HL-60 (cell line): Measurements from ENCODE around the gene TCF19.
"Not testable (repeated sequence)": the region's sequence is repeated elsewhere in the genome, so short reads cannot be mapped to it uniquely, and the experiment has no call there.

Experiments used
- DNase-seq, 2 experiments: peaks; one replicate each; pipeline ENCODE4 v3.0.0-alpha.2; 2010 to 2020; ENCODE audit warnings: low read depth in 1 of 2, low spot score in 1 of 2
- H3K27ac ChIP-seq: fragments of 250-450 bp; sonication (Bioruptor Pico); replicated peaks from 2 replicates; pipeline ENCODE4 v1.5.1; 2020; ENCODE audit warnings: mild to moderate bottlenecking, moderate library complexity
- H3K27me3 ChIP-seq: fragments of 250-450 bp; sonication (Bioruptor Pico); 2 replicates; pipeline ENCODE4 v1.5.1; 2021; ENCODE audit warnings: mild to moderate bottlenecking, moderate library complexity; ENCODE audit not compliant: insufficient read depth, poor library complexity, severe bottlenecking
- H3K4me3 ChIP-seq: replicated peaks from 2 replicates; pipeline ENCODE4 v1.5.1; 2011; ENCODE audit warnings: mild to moderate bottlenecking, control low read depth, low read length; ENCODE audit not compliant: insufficient read depth
- GABPA ChIP-seq: IDR thresholded peaks from 2 replicates; pipeline ENCODE4 v1.6.1; 2012; ENCODE audit warnings: low read depth
- POLR2AphosphoS5 ChIP-seq: IDR thresholded peaks from 2 replicates; pipeline ENCODE4 v1.6.1; 2012; ENCODE audit warnings: low read depth
- SPI1 ChIP-seq: IDR thresholded peaks from 2 replicates; pipeline ENCODE4 v1.6.1; 2012; ENCODE audit warnings: low read depth, mild to moderate bottlenecking, borderline replicate concordance
- TF ChIP-seq, protein P1 (sequence below): IDR thresholded peaks from 2 replicates; pipeline ENCODE4 v1.6.1; 2012; ENCODE audit warnings: low read depth; ENCODE audit not compliant: insufficient replicate concordance
- TF ChIP-seq, protein P2 (sequence below): IDR thresholded peaks from one replicate; pipeline ENCODE4 v1.5.1; 2011; ENCODE audit warnings: low read length, control low read depth, inconsistent platforms; ENCODE audit not compliant: insufficient read depth

Gene TCF19

DNA sequence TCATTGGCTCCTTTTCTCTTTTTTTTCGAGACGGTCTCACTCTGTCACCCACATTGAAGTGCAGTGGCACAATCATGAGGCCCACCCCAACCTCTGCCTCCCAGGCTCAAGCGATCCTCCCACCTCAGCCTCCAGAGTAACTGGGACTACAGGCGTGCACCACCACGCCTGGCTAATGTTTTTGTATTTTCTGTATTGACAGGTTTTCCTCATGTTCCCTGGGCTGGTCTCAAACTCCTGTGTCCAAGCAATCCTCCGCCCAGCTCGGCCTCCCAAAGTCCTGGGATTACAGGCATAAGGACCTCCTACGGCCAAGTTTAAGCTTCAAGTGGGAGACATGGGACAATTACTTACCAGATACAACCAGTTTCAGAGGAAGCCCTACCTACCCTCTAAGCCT, 21.5 kb downstream of the TCF19 start:
- Histone ChIP-seq H3K4me3 (no peak overlapping the region), H3K27me3 (no peaks in the 10 kb centered on the region), H3K27ac (no peak overlapping the region)
- DNase-seq, result no peak
- TF ChIP-seq SPI1 (no peak), GABPA (no peak), POLR2AphosphoS5 (no peak)
- TF ChIP-seq, protein P1, sequence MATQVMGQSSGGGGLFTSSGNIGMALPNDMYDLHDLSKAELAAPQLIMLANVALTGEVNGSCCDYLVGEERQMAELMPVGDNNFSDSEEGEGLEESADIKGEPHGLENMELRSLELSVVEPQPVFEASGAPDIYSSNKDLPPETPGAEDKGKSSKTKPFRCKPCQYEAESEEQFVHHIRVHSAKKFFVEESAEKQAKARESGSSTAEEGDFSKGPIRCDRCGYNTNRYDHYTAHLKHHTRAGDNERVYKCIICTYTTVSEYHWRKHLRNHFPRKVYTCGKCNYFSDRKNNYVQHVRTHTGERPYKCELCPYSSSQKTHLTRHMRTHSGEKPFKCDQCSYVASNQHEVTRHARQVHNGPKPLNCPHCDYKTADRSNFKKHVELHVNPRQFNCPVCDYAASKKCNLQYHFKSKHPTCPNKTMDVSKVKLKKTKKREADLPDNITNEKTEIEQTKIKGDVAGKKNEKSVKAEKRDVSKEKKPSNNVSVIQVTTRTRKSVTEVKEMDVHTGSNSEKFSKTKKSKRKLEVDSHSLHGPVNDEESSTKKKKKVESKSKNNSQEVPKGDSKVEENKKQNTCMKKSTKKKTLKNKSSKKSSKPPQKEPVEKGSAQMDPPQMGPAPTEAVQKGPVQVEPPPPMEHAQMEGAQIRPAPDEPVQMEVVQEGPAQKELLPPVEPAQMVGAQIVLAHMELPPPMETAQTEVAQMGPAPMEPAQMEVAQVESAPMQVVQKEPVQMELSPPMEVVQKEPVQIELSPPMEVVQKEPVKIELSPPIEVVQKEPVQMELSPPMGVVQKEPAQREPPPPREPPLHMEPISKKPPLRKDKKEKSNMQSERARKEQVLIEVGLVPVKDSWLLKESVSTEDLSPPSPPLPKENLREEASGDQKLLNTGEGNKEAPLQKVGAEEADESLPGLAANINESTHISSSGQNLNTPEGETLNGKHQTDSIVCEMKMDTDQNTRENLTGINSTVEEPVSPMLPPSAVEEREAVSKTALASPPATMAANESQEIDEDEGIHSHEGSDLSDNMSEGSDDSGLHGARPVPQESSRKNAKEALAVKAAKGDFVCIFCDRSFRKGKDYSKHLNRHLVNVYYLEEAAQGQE, result no peak
- TF ChIP-seq, protein P2, sequence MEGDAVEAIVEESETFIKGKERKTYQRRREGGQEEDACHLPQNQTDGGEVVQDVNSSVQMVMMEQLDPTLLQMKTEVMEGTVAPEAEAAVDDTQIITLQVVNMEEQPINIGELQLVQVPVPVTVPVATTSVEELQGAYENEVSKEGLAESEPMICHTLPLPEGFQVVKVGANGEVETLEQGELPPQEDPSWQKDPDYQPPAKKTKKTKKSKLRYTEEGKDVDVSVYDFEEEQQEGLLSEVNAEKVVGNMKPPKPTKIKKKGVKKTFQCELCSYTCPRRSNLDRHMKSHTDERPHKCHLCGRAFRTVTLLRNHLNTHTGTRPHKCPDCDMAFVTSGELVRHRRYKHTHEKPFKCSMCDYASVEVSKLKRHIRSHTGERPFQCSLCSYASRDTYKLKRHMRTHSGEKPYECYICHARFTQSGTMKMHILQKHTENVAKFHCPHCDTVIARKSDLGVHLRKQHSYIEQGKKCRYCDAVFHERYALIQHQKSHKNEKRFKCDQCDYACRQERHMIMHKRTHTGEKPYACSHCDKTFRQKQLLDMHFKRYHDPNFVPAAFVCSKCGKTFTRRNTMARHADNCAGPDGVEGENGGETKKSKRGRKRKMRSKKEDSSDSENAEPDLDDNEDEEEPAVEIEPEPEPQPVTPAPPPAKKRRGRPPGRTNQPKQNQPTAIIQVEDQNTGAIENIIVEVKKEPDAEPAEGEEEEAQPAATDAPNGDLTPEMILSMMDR, result no peak

DNA sequence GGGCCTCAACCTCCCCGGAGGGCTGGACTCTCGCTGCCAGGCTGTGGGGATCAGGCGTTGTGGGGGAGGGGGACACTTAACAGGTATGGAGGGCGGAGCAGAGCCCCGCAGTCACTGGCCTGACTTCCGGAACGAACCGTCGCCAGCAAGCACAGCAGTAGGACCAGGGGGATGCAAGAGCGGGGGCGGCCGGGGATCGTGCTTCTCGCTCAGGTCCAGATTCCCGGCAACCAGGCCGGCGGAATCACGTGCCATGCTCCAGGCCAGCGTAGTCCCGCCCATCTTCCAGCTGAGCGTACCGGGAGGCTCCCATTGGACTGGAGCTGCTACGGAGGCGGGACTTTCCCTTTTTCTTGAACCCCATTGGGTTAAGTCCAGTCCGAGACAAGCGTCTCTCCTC, 22.1 kb downstream of the TCF19 start:
- TF ChIP-seq, protein P2, result no peak
- TF ChIP-seq SPI1 (no peak), POLR2AphosphoS5 (no peak), GABPA (no peak)
- TF ChIP-seq, protein P1, result no peak
- H3K27me3 ChIP-seq, result no peaks in the 10 kb centered on the region
- no peak for DNase-seq
- no peak overlapping the region for H3K4me3 ChIP-seq
- no peak overlapping the region for H3K27ac ChIP-seq

DNA sequence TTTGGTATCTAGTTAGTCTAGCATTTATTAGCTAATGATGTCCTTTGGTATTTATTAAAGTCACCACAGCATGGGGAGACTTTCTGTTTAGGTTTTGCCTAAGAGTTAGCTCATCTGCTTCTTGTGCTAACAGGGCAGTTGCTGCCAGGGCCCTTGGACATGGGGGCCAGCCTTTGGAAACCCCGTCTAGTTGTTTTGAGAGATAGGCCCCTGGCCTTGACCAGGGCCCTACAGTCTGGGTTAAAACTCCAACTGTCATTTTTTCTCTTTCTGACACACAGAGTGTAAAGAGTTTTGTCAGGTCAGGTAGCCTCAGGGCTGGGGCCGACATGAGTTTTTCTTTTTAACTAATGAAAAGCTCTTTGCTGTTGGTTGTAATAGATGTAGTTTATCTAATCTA, 24.9 kb downstream of the TCF19 start:
- H3K27me3 ChIP-seq, DNase-seq, H3K4me3 ChIP-seq, H3K27ac ChIP-seq: not testable (repeated sequence)

DNA sequence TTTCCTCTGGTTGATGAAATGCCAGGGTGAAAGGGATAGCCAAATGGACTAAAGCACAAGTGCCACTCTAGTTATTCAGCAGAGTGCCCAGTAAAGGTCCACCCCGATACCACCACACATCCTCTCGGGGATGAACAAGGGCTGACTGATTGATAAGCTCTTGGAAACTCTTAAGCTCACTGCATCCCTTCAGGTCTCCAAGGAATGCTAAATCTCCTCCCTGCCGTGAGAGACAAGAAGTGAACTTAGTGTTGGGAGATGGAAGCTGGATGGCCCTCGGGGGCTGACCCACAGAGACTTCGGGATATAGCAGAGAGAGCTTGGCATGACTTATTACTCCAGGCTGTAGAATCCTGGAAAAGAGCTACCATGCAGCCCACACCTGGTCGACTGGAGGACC, 25.5 kb downstream of the TCF19 start:
- DNase-seq, H3K4me3 ChIP-seq, H3K27ac ChIP-seq, H3K27me3 ChIP-seq: not testable (repeated sequence)

DNA sequence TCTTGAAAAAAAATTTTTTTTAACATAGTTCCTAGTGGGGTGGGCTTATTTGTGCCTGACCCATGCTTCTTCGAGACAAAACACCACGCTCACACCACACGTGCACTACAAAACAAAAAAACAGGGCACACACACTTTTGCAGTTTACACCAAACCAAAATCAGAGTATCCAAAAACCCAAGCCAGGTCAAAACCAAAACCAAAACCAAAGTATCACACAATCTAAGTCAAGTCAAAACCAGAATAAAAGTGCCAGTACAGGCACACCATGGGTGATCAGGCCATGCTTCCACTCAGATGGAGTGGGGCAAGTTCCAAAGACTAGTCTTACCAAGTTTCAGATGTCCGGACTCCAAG, 27.3 kb downstream of the TCF19 start:
- not testable (repeated sequence) for H3K27ac ChIP-seq, DNase-seq, H3K27me3 ChIP-seq, H3K4me3 ChIP-seq
